ENCODE data around the gene DDIT4. TPM values are rescaled to one million over a fixed set of nuclear protein-coding genes. Genes with fewer than 3 reads are reported as not detected.
A peak's percentile ranks its signal among the peaks of the same experiment; 100 is the strongest.
"Not testable (repeated sequence)": the region's sequence is repeated elsewhere in the genome, so short reads cannot be mapped to it uniquely, and the experiment has no call there.

DDIT4 gene, protein sequence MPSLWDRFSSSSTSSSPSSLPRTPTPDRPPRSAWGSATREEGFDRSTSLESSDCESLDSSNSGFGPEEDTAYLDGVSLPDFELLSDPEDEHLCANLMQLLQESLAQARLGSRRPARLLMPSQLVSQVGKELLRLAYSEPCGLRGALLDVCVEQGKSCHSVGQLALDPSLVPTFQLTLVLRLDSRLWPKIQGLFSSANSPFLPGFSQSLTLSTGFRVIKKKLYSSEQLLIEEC
- 227 and 278 TPM in 2 replicates for total RNA-seq (2014; rRNA removed; shearing (Covaris generic))

DNA sequence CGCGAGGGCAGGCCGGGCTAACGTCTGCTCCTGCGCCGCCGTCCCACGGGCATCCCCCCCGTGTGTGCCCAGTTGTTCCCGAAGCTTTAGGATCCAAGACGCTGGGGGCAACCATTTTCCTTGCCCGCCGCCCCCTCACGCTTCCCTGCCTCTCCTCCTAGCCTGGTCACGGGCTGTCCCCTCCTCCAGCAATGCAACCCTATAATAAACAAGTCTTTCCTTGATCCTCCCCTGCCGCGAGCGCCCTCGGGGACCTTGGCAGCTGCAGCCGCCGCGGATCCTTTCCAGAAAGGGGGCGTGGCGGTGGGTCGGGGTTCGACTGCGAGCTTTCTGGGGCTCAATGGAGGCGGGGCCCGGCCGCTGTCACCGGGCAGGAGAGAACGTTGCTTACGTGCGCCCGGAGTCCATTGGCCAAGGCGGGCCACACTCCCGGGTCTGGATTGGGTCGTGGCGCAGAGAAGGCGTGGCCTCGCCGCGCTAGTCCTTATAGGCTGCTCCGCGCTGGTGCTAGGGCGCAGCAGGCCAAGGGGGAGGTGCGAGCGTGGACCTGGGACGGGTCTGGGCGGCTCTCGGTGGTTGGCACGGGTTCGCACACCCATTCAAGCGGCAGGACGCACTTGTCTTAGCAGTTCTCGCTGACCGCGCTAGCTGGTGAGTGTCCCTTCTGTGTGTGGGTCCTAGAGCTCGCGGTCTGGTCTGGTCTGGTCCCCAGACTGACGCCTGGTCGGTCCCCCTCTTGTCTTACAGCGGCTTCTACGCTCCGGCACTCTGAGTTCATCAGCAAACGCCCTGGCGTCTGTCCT, at the start of gene DDIT4:
Gene DDIT4, plus strand, starts transcription at position 515 of the 803 bp plus-strand sequence. CDS start 293 bp downstream, outside the sequence.
- DNase-seq (ENCODE audit: low spot score): peak; percentile 99

DNA sequence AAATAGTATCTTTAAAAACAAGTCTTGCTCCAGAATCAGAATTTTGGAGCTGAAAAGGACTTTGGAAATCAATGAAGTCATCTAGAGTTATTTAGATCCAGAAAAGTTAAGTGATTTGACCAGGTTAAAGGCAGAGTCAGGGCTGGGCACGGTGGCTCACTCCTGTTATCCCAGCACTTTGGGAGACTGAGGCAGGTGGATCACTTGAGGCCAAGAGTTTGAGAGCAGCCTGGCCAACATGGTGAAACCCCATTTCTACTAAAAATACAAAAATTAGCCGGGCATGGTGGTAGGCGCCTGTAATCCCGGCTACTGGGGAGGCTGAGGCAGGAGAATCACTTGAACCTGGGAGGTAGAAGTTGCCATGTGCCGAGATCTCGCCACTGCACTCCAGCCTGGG, 49.5 kb upstream of the DDIT4 start:
- DNase-seq (ENCODE audit: low spot score): not testable (repeated sequence)

DNA sequence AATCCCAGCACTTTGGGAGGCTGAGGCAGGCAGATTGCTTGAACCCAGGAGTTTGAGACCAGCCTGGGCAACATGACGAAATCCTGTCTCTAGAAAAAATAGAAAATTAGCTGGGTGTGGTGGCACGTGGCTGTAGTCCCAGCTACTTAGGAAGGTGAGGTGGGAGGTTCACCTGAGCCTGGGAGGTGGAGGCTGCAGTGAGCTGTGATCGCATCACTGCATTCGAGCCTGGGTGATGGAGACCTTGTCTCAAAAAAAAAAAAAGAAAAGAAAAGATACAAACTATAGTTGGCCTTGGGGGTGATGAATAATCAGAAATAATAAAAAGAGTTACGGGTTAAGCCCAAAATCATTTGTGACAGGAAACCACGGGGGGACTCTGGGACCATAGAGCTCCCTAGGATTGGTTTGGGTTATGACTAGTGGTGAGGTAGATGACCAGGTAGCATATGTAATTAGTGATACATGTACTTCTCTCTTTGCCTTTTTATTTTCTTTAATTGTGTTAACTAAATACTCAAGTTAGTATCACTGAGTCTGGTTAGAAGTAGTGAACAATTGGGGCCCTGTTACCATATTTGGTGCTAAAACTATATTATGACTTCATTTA, 47.2 kb upstream of the DDIT4 start:
- no peak for DNase-seq (ENCODE audit: low spot score)

GRCh38 chr10:72227826-72228225, 45.9 kb upstream of the DDIT4 start:
- no peak for DNase-seq (ENCODE audit: low spot score)

- no peak for DNase-seq (ENCODE audit: low spot score)
These were observed 45.4 kb upstream of the DDIT4 start for GRCh38 chr10:72228318-72228751.

- no peak for DNase-seq (ENCODE audit: low spot score)
These were observed 44.2 kb upstream of the DDIT4 start for GRCh38 chr10:72229261-72230251.

- DNase-seq (ENCODE audit: low spot score): no peak
These were observed 40.1 kb upstream of the DDIT4 start for GRCh38 chr10:72233621-72234020.

- DNase-seq (ENCODE audit: low spot score): no peak
These were observed 39.1 kb upstream of the DDIT4 start for GRCh38 chr10:72234560-72235095.

DNA sequence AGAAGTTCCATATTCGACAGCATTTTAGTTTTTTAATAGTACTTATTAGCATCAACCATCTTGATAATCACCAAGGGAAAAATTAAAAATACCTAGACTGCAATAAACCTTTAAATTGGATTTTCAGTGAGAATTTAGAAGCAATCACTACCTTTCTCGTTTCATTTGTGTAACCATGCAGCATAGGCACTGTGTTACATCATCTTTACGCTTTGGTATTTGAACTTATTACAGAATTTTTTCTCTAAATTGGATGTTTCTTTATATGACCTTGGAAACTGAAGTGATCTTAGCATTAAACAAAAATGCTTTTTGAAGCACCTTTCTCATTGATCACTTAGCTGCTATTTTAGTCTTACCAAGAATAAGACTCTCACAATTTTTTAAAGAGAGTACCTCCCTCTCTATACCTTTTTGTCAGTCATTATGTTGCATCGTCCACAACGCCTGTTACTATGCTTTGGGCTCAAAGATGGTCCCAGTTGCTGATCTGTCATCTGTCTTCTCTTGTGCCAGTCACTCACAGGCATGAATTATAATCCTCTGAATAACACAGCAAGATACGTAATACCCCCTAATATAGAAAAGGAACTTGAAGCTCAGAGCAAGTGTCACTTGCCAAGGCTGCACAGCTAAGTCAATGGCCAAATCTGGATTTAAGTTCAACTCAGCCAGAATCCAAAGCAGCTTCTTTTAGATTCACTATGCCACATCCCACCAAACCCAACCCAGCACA, 38.0 kb upstream of the DDIT4 start:
- no peak for DNase-seq (ENCODE audit: low spot score)

- DNase-seq (ENCODE audit: low spot score): no peak
These were observed 35.1 kb upstream of the DDIT4 start for GRCh38 chr10:72238392-72239175.

DNA sequence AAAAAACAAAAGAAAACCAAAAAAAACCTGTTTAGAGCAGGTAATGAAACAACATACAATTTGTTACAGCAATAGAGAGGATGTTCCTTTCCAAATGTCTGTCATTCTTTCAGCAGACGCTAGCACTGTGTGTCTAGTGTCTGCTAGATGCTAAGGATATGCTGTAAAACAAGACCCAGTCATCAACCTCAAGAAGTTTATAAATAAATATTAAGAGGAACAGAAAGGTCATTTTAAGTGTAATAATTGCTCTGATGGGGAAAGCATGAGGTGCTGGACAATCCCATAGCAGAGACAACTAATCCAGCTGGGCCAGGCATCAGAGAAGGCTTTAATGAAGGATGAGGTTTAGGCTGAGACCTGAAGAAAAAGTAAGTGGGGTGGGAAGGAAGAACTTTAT, 34.3 kb upstream of the DDIT4 start:
- DNase-seq (ENCODE audit: low spot score): no peak

- no peak for DNase-seq (ENCODE audit: low spot score)
These were observed 33.4 kb upstream of the DDIT4 start for GRCh38 chr10:72240371-72240770.

- no peak for DNase-seq (ENCODE audit: low spot score)
These were observed 32.0 kb upstream of the DDIT4 start for GRCh38 chr10:72241691-72242252.

- DNase-seq (ENCODE audit: low spot score): peak; percentile 49
These were observed 31.0 kb upstream of the DDIT4 start for GRCh38 chr10:72242675-72243074.

- DNase-seq (ENCODE audit: low spot score): peak; percentile 81
These were observed 29.8 kb upstream of the DDIT4 start for GRCh38 chr10:72243822-72244437.

GRCh38 chr10:72244573-72245038, 29.1 kb upstream of the DDIT4 start:
- DNase-seq (ENCODE audit: low spot score): no peak

DNA sequence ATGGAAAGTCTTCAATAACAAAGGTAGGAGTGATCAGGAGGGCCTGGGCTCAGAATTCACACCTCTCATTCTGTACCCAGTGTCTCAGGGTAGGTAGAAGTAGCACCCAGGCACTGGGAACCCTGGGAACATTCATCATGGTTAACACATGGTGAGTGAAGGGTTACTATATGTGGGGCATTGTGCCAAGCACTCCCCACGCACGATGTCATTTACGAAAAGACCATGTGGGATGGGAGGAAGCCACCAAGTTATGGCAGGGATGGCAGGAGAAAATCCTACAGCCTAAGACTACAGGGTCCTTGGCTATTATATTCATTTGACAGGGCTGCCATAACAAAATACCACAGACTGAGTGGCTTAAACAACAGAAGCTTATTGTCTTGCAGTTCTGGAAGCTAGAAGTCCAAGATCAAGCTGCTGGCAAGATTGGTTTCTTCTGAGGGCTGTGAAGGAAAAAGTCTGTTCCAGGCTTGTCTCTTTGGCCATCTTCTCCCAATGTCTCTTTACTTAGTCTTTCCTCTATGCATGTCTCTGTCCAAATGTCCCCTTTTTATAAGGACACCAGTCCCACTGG, 27.7 kb upstream of the DDIT4 start:
- DNase-seq (ENCODE audit: low spot score): no peak

GRCh38 chr10:72248468-72249151, 25.1 kb upstream of the DDIT4 start:
- DNase-seq (ENCODE audit: low spot score): peak; percentile 25
